Measurements from ENCODE around the gene CGREF1.
"Not testable (repeated sequence)": the region's sequence is repeated elsewhere in the genome, so short reads cannot be mapped to it uniquely, and the experiment has no call there.

The CGREF1 gene

GRCh38 chr2:27086724-27087593 lies 32.0 kb downstream of the CGREF1 start, which contains the start of gene KHK:
KHK (plus strand) TSS chr2:27086772; CDS start chr2:27087260, 488 bp downstream.
- DNase-seq = no peak

- peak; percentile 92 for DNase-seq
Measured at GRCh38 chr2:27086090-27086723, 32.7 kb downstream of the CGREF1 start.

GRCh38 chr2:27085673-27086089 lies 33.2 kb downstream of the CGREF1 start:
- DNase-seq = peak; percentile 67

GRCh38 chr2:27085062-27085672 lies 33.8 kb downstream of the CGREF1 start:
- DNase-seq = no peak

GRCh38 chr2:27084297-27085061 lies 34.4 kb downstream of the CGREF1 start:
- no peak for DNase-seq

- no peak for DNase-seq
Measured at GRCh38 chr2:27083410-27084296, 35.3 kb downstream of the CGREF1 start.

GRCh38 chr2:27082773-27083409 lies 36.0 kb downstream of the CGREF1 start:
- no peak for DNase-seq

- no peak for DNase-seq
Measured at GRCh38 chr2:27081984-27082772, 36.8 kb downstream of the CGREF1 start.

- no peak for DNase-seq
Measured at GRCh38 chr2:27080603-27080936, 38.4 kb downstream of the CGREF1 start.

- no peak for DNase-seq
Measured at GRCh38 chr2:27080140-27080469, 38.8 kb downstream of the CGREF1 start.

- no peak for DNase-seq
Measured at GRCh38 chr2:27079233-27080139, 39.4 kb downstream of the CGREF1 start.

- DNase-seq = peak; percentile 97
Measured at GRCh38 chr2:27078267-27079194, 40.4 kb downstream of the CGREF1 start, which contains the start of gene EMILIN1. EMILIN1 (plus strand) TSS chr2:27078615; CDS start chr2:27079066, 451 bp downstream.

GRCh38 chr2:27077231-27077630 lies 41.7 kb downstream of the CGREF1 start:
- no peak for DNase-seq

GRCh38 chr2:27076323-27076722 lies 42.6 kb downstream of the CGREF1 start:
- DNase-seq = peak; percentile 35

GRCh38 chr2:27075566-27075871 lies 43.4 kb downstream of the CGREF1 start:
- not testable (repeated sequence) for DNase-seq

- DNase-seq = peak; percentile 41
Measured at GRCh38 chr2:27074738-27075565, 44.0 kb downstream of the CGREF1 start.

GRCh38 chr2:27073782-27074181 lies 45.1 kb downstream of the CGREF1 start:
- DNase-seq = no peak

Data from fibroblast of skin of scalp (primary cell).